Ascending aorta (tissue), 2 donors: ENCODE results near the gene RBM45. TPM values are rescaled to one million over a fixed set of nuclear protein-coding genes. Genes with fewer than 3 reads are reported as not detected.
"Not testable (repeated sequence)": the region's sequence is repeated elsewhere in the genome, so short reads cannot be mapped to it uniquely, and the experiment has no call there.

ENCODE experiments used
- DNase-seq, 2 donors: peaks; one replicate each; pipeline ENCODE4 v3.0.0-alpha.2; 2019; ENCODE audit warnings: low spot score in 2 of 2
- H3K27ac ChIP-seq, 2 donors: fragments of 200-600 bp; sonication (generic); one replicate each; pipeline ENCODE4 v1.5.1; 2016 to 2017; ENCODE audit warnings: mild to moderate bottlenecking in 1 of 2
- H3K27me3 ChIP-seq: fragments of 200-600 bp; sonication (generic); one replicate; pipeline ENCODE4 v1.5.1; 2017
- H3K36me3 ChIP-seq, 2 donors: fragments of 200-600 bp; sonication (generic); one replicate each; pipeline ENCODE4 v1.5.1; 2016
- H3K4me1 ChIP-seq, 2 donors: fragments of 200-600 bp; sonication (generic); one replicate each; pipeline ENCODE4 v1.5.1; 2016 to 2017; ENCODE audit warnings: mild to moderate bottlenecking in 1 of 2
- H3K4me3 ChIP-seq, 2 donors: fragments of 200-600 bp; sonication (generic); one replicate each; pipeline ENCODE4 v1.5.1; 2016 to 2017; ENCODE audit warnings: mild to moderate bottlenecking in 1 of 2
- H3K9me3 ChIP-seq, 2 donors: fragments of 200-600 bp; sonication (generic); one replicate each; pipeline ENCODE4 v1.5.1; 2016
- CTCF ChIP-seq, 3 experiments: fragments of 200-600 bp in 2 of 3; fragments of 450-650 bp in 1 of 3; sonication (generic) in 2 of 3; IDR thresholded peaks; one replicate each; pipeline ENCODE4 v1.5.1; 2016 to 2019; ENCODE audit warnings: antibody characterized with exemption in 3 of 3, mild to moderate bottlenecking in 1 of 3, moderate library complexity in 1 of 3
- intact Hi-C: fragments of 100-400 bp; cut with DNase I; formaldehyde crosslinking; loops from one replicate; pipeline ENCODE4 v1.15.1; 2023
- total RNA-seq: library from RNA; depleted of rRNA; stranded (reverse); fragments of >200 nt; gene quantifications from one replicate; pipeline ENCODE4 v1.1.0, GENCODE V29; 2016

RBM45 gene
- total RNA-seq, 1 donor from 2014 or later = 2.8 TPM

GRCh38 chr2:178152977-178153376 is 40.7 kb downstream of the RBM45 start:
- no peaks in the 10 kb centered on the region for H3K36me3 ChIP-seq
- no peak for TF ChIP-seq CTCF (IDR thresholded peaks at IDR 0.05)
- H3K27me3 ChIP-seq = no peaks in the 10 kb centered on the region
- H3K27ac ChIP-seq = no peak overlapping the region
- no peak overlapping the region for H3K4me3 ChIP-seq
- no peaks in the 10 kb centered on the region for H3K4me1 ChIP-seq
- intact Hi-C loops = no loop called here
- no peak for DNase-seq
- H3K9me3 ChIP-seq = no peaks in the 10 kb centered on the region

- intact Hi-C loops, H3K36me3 ChIP-seq: not testable (repeated sequence)
These were observed 41.6 kb downstream of the RBM45 start for GRCh38 chr2:178153878-178154277.

GRCh38 chr2:178155524-178155923 is 43.3 kb downstream of the RBM45 start:
- DNase-seq = no peak
- Histone ChIP-seq H3K27ac (no peak overlapping the region), H3K36me3 (no peaks in the 10 kb centered on the region), H3K4me3 (no peak overlapping the region), H3K9me3 (no peaks in the 10 kb centered on the region), H3K27me3 (no peaks in the 10 kb centered on the region), H3K4me1 (no peaks in the 10 kb centered on the region)
- no peak for TF ChIP-seq CTCF (IDR thresholded peaks at IDR 0.05)
- intact Hi-C loops = no loop called here

More at GRCh38 chr2:178153878-178154277, 41.6 kb downstream of the RBM45 start:
- H3K9me3 ChIP-seq, H3K4me1 ChIP-seq, DNase-seq, H3K4me3 ChIP-seq, H3K27ac ChIP-seq, H3K27me3 ChIP-seq: not testable (repeated sequence)

GRCh38 chr2:178157574-178157973 is 45.3 kb downstream of the RBM45 start:
- no peaks in the 10 kb centered on the region for H3K36me3 ChIP-seq
- TF ChIP-seq CTCF (IDR thresholded peaks at IDR 0.05) = no peak
- H3K4me1 ChIP-seq = no peaks in the 10 kb centered on the region
- no peaks in the 10 kb centered on the region for H3K27me3 ChIP-seq
- H3K4me3 ChIP-seq = no peak overlapping the region
- no peaks in the 10 kb centered on the region for H3K9me3 ChIP-seq
- no peak for DNase-seq
- intact Hi-C loops = no loop called here
- no peak overlapping the region for H3K27ac ChIP-seq

GRCh38 chr2:178159966-178160365 is 47.7 kb downstream of the RBM45 start:
- intact Hi-C loops = no loop called here

GRCh38 chr2:178160601-178161000 is 48.4 kb downstream of the RBM45 start:
- DNase-seq = no peak
- intact Hi-C loops = no loop called here
- no peaks in the 10 kb centered on the region for H3K36me3 ChIP-seq
- H3K9me3 ChIP-seq = no peaks in the 10 kb centered on the region
- no peaks in the 10 kb centered on the region for H3K27me3 ChIP-seq
- H3K27ac ChIP-seq = no peak overlapping the region
- no peak overlapping the region for H3K4me3 ChIP-seq
- TF ChIP-seq CTCF (IDR thresholded peaks at IDR 0.05) = no peak
- no peaks in the 10 kb centered on the region for H3K4me1 ChIP-seq

More at GRCh38 chr2:178159966-178160365, 47.7 kb downstream of the RBM45 start:
- Histone ChIP-seq H3K36me3 (no peaks in the 10 kb centered on the region), H3K27ac (no peak overlapping the region), H3K9me3 (no peaks in the 10 kb centered on the region), H3K27me3 (no peaks in the 10 kb centered on the region), H3K4me1 (no peaks in the 10 kb centered on the region), H3K4me3 (no peak overlapping the region)
- TF ChIP-seq CTCF (IDR thresholded peaks at IDR 0.05) = no peak
- no peak for DNase-seq
